GM21447 (cell line): Measurements from ENCODE around the gene RCOR1.

Source experiments
- ATAC-seq: cut with Tn5 transposase; IDR thresholded peaks from one replicate; pipeline ENCODE4 v1.9.1; 2021; ENCODE audit not compliant: unreplicated experiment

RCOR1 gene

GRCh38 chr14:102708494-102708893, 116.0 kb downstream of the RCOR1 start:
- ATAC-seq, result no peak

GRCh38 chr14:102711207-102711606, 118.8 kb downstream of the RCOR1 start:
- ATAC-seq, result no peak

- ATAC-seq, result no peak
Measured at GRCh38 chr14:102711946-102712345, 119.5 kb downstream of the RCOR1 start.

- no peak for ATAC-seq
Measured at GRCh38 chr14:102717276-102717675, 124.8 kb downstream of the RCOR1 start.

- ATAC-seq, result no peak
Measured at GRCh38 chr14:102722646-102723045, 130.2 kb downstream of the RCOR1 start.

DNA sequence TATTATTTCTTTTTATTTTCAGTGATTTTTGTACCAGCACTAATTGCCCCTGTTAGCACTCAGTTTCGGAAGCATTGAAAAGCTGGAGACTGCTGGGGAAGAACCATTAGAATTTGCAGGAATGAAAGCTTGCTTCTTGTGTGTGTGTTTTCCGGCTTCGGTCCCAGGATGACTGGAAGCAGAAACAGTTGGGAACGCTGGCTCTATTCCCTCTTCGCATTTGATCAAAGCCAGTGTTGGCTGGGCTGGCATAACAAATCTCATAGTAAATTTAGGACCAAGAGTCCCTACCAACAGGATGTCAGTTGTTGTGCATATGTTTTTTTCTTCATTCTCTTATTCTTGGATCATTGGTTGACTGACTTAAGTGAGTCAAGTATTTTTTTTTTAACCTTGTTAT, 131.2 kb downstream of the RCOR1 start:
- ATAC-seq, result no peak

DNA sequence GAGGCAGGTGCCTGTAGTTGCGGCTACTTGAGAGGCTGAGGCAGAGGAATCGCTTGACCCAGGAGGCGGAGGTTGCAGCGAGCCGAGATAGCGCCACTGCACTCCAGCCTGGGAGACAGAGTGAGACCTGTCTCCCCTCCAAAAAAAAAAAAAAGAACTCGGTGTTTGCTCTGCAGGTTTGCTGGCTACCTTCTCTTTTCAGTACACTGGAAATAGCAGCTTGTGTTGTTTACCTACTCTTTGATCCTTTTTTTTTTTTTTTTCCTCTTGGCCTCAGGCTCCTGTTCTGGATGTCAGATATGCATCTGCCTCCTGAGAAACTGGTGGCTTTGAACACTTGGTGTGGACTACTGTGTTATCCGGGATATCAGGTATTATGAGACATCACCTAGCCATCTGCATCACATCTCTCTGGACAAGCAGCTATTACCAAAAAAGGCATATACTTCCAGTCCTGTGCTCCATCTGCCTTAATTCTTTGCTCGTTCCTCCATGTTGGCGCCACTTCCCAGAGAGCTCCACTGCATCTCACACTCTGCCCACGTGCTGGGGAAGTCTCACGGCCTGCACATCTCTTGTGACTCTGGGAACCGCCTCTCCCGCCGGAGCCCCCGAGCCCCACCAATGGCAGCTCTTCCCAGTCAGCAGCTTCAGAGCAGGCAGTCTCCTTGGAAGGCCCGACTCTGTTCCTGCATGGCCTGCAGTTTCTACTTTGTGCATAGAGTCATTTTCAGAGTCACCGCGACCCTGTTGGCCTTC, 133.9 kb downstream of the RCOR1 start:
- no peak for ATAC-seq

GRCh38 chr14:102727336-102728095, 135.1 kb downstream of the RCOR1 start:
- ATAC-seq, result no peak

- ATAC-seq, result no peak
Measured at GRCh38 chr14:102728501-102728900, 136.1 kb downstream of the RCOR1 start.

- no peak for ATAC-seq
Measured at GRCh38 chr14:102729268-102729667, 136.8 kb downstream of the RCOR1 start.

DNA sequence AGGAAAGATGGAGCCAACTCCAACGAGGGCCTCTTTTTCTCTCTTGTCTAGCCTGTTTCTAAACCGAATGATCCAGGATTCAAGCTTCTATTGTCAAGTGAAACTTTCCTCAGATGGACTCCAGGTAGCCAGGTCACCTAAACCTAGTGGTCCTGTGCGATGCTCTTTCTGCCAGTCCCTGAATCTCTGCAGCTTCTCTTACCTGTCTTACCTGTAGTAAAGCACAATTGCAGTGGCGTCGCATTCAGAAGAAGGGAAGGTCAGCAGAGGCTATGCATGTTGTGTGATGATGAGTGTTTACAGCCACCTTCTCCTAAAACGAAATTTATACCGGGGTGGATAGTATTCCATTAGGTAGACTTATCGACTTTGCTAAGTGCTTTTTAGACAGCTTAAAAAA, 137.4 kb downstream of the RCOR1 start:
- ATAC-seq, result no peak

DNA sequence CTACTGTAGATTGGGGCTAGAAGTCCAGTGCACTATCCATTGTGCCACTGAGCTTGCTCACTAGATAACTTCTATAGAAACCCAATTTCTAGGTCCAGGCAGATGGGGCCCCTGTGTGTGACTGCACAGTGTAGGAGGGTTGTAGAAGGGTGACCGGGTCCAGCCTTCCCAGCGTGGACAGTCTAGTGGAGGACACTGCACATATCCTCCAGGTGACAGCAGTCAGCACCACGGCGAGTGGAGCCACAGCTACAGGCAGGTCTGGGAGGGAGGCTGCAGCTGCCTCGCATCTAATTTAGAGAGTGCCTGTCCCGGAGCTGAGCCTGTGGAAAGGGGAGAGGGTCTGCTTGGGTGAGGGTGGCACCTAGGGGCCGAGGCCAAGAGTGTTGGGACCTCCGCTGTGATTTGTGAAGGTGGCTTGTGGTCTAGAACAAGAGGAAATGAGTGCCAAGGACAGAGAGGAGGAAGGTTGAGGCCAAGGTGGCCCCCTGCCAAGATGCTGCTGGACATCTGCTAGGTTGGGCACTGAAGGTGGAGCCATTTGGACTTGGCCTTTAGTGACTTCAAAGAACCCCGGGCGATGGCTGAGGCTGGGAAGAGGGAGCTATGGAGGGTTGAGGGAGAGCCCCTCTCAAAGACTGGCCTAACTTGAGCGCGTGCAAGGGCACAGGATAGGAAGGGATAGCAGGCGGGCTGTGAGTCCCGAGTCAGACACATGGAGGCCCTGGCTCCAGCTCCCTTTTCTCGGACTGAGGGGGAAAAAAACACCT, 138.8 kb downstream of the RCOR1 start:
- no peak for ATAC-seq

DNA sequence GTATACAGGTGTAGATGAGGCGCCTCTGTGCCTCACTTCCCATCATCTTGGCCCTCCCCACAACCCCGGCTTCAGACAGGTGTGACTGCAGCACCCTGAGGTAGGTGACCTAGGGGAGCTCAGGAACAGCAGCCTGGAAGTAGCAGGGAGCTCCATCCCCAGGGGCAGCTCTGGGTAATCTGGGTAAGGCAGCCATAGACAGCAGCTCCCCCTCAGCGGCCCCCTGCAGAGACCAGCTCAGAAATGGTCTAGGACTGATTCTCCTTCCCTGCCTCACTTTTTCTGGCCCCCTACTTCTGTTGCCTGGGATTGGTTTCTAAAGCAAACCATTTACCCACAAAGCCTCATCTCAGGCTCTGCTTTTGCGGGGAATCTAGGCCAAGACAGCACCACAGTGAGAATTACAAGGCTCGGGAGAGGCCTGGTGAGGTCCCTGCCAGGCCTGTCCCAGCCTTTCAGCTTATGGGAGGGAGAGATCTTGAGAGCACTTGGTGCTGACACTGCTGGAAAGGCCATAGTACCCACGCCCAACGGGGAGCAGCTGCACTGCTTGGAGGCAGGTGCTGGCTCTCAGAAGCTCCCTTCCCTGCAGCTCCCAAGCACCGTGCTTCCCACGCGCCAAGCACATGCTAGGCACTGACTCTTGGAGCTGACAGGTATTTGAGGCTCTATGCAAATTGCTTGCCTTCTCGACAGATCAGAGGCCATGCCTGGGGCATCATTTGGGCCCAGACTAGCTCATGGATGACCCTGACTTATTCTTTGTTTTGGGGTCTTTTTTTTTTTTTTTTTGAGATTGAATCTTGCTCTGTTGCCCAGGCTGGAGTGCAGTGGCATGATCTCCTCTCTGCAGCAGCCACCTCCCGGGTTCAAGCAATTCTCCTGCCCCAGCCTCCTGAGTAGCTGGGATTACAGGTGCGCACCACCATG, 139.7 kb downstream of the RCOR1 start:
- no peak for ATAC-seq

DNA sequence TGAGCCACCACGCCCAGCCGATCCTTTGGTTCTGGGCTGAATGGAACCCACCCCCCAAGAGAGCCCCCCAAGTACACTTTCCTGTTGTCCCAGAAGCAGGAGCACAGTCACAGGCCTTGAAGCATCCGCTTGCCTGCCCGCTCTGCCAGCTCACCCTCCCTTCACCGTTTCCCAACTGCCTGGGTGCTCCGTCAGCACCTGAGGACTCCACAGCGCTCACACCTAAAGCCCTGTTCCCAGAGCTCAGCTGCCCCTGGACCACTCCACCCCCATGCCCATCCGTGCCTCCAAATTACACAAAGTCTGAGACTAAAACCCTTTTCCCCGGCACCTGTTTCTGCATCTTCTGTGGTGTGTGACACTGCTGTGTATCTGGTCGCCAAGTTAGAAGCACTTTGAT, 140.5 kb downstream of the RCOR1 start:
- no peak for ATAC-seq

DNA sequence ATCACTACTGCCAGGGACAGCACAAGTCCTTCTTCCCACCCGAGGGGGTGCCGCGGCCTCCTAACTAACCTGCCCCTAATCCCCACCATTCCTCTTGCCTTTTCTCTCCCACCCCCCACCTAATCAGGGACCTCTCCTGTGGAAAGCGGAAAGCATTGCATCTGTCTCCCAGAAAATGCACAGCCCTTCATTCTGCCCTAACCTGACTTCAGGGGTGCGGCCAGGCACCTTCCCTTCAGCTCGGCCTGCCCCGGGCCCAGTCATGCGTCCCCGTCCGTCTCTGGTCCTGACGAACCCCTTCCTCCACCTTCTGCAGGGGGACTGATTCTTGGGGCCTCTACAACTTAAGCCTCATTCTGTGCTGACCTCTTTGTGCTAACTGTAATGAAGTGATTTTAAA, 140.9 kb downstream of the RCOR1 start:
- ATAC-seq, result no peak

DNA sequence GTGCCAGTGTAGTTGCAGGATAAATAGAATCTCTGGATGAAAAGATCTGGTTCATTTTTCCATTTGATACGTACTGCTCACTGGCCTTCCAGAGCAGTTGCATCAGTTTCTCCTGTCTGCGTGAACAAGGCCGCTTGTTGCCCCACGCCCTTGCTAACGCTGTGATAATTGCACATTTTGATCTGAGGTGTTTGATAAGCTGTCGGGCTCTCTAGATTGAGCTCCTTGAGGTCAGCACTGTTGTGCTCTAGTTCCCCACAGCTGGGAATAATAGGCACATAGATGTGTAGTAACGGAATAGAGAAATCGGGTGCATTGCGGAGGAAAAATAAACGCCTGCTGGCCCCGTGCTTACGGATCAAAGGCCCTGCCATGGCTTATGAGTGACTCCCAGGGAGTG, 142.0 kb downstream of the RCOR1 start:
- ATAC-seq, result no peak

- ATAC-seq, result no peak
Measured at GRCh38 chr14:102736956-102737355, 144.5 kb downstream of the RCOR1 start.

- no peak for ATAC-seq
Measured at GRCh38 chr14:102737402-102738372, 145.2 kb downstream of the RCOR1 start.

DNA sequence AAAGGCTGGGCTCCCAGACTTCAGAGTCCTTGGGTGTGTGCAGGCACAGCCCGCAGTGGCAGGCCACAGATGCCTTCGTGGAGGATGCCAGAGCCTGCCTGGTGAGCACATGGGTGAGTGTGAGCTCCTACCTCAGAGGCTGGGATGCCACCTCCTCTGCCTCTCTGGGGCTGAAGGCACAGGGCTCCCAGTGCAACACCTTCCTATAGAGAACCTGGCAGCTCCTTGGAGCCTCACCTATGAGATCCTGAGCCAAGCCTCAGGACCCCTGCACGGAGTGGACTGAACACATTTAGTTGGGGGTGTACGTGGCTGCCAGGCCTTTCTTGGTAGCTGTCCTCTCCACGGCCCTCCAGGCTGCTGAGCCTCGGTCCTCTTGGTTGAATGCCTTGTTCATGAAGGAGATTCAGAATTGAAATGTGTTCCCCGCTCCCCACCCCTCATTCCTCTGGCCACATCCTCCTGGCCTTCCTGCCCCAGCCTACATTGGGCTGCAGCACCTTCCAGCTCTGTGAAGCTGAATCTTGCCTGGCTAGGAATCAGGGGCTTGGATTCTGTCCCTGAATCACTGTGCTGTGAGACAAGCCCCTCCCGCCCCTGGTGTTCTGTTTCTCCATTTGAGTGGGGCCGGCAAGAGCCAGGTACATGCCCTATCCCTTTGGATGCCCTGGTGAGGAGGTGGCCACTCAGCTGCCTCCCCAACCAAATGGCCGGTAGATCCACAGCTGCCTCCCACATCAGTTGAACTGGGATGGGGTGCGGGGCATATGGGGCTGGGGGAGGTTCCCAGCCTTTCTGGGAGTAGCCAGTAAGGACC, 146.1 kb downstream of the RCOR1 start:
- ATAC-seq, result no peak
